Esophagus (tissue), 2 donors: ENCODE measurements around the gene TMPRSS2. TPM values are rescaled to one million over a fixed set of nuclear protein-coding genes. Genes with fewer than 3 reads are reported as not detected.

Experiments used
- H3K27ac ChIP-seq, 2 donors: one replicate each; pipeline ENCODE4 v1.5.1; 2013; ENCODE audit warnings: low read depth in 2 of 2, mild to moderate bottlenecking in 2 of 2, inconsistent platforms in 1 of 2, low read length in 1 of 2, moderate library complexity in 1 of 2
- H3K27me3 ChIP-seq, 2 donors: one replicate each; pipeline ENCODE4 v1.6.1; 2013; ENCODE audit warnings: low read length in 2 of 2, control low read depth in 1 of 2, mild to moderate bottlenecking in 1 of 2; ENCODE audit not compliant: insufficient read depth in 2 of 2, control insufficient read depth in 1 of 2
- H3K36me3 ChIP-seq, 2 donors: one replicate each; pipeline ENCODE4 v1.6.1; 2013; ENCODE audit warnings: low read length in 1 of 2; ENCODE audit not compliant: control insufficient read depth in 2 of 2, insufficient read depth in 2 of 2
- H3K4me1 ChIP-seq, 2 donors: one replicate each; pipeline ENCODE4 v1.6.1; 2013; ENCODE audit warnings: low read length in 1 of 2; ENCODE audit not compliant: control insufficient read depth in 2 of 2, insufficient read depth in 2 of 2
- H3K4me3 ChIP-seq, 2 donors: one replicate each; pipeline ENCODE4 v1.5.1; 2013; ENCODE audit warnings: low read length in 2 of 2, mild to moderate bottlenecking in 2 of 2, low read depth in 1 of 2, moderate library complexity in 1 of 2
- H3K9me3 ChIP-seq, 2 donors: one replicate each; pipeline ENCODE4 v1.6.1; 2013; ENCODE audit warnings: mild to moderate bottlenecking in 2 of 2, low read depth in 1 of 2, low read length in 1 of 2, moderate library complexity in 1 of 2; ENCODE audit not compliant: control insufficient read depth in 2 of 2, insufficient read depth in 1 of 2
- WGBS, 2 donors: extraction: QIAGEN DNeasy Blood & Tissue Kit; methylation state at CpG; one replicate each; pipeline ENCODE4 v1.1.7; 2013; 5-methylcytosine and 5-hydroxymethylcytosine counted together
- polyA plus RNA-seq, 2 donors: library from polyadenylated mRNA; stranded (reverse); fragments of 200-250 nt; gene quantifications; one replicate each; pipeline ENCODE4 v1.2.3, GENCODE V29; 2013
- donor health status: healthy with polysubstance abuse.
- donor health status: Bipolar disorder and iron deficiency.

TMPRSS2 gene
- 10 to 100 TPM; 29.5 to 66.6 TPM for polyA plus RNA-seq

GRCh38 chr21:41507521-41508414, at the start of gene TMPRSS2:
Gene TMPRSS2, minus strand, starts transcription at chr21:41508158. Its CDS starts 10,025 bp downstream, at chr21:41498133.
- H3K4me3 ChIP-seq: peak within 1 kb of the TSS; percentile 61 to 66
- H3K27me3 ChIP-seq: no peaks in the 10 kb centered on the region
- H3K27ac ChIP-seq: peak within 1 kb of the TSS in 1 of 2 donors; percentile 43
- H3K36me3 ChIP-seq: no peaks in the 10 kb centered on the region
- 1 to 2% methylated on average over 64 to 85 of the region's 85 CpGs for WGBS, 2 donors
- H3K4me1 ChIP-seq: peaks cover 0 to 4% of the 10 kb centered on the region in 2 donors
- no peaks in the 10 kb centered on the region for H3K9me3 ChIP-seq

GRCh38 chr21:41555057-41555456, 47.1 kb upstream of the TMPRSS2 start:
- Histone ChIP-seq H3K4me3 (no peak overlapping the region), H3K4me1 (no peaks in the 10 kb centered on the region), H3K27ac (no peak overlapping the region), H3K9me3 (no peaks in the 10 kb centered on the region), H3K27me3 (no peaks in the 10 kb centered on the region), H3K36me3 (no peaks in the 10 kb centered on the region)
- 79 to 84% methylated on average over 1 of the region's 1 CpG for WGBS, 2 donors

GRCh38 chr21:41552254-41552653, 44.3 kb upstream of the TMPRSS2 start:
- WGBS, 2 donors: 87 to 90% methylated on average over 6 of the region's 6 CpGs
- Histone ChIP-seq H3K27ac (no peak overlapping the region), H3K36me3 (no peaks in the 10 kb centered on the region), H3K4me3 (no peak overlapping the region), H3K27me3 (no peaks in the 10 kb centered on the region), H3K4me1 (no peaks in the 10 kb centered on the region), H3K9me3 (no peaks in the 10 kb centered on the region)

GRCh38 chr21:41548781-41549180, 40.8 kb upstream of the TMPRSS2 start:
- no peaks in the 10 kb centered on the region for H3K9me3 ChIP-seq
- 40 to 64% methylated on average over 8 of the region's 8 CpGs for WGBS, 2 donors
- H3K27me3 ChIP-seq: no peaks in the 10 kb centered on the region
- no peak overlapping the region for H3K27ac ChIP-seq
- H3K4me1 ChIP-seq: no peaks in the 10 kb centered on the region
- no peak overlapping the region for H3K4me3 ChIP-seq
- no peaks in the 10 kb centered on the region for H3K36me3 ChIP-seq

- Histone ChIP-seq H3K36me3 (no peaks in the 10 kb centered on the region), H3K27ac (no peak overlapping the region), H3K4me3 (no peak overlapping the region), H3K27me3 (no peaks in the 10 kb centered on the region), H3K4me1 (no peaks in the 10 kb centered on the region), H3K9me3 (no peaks in the 10 kb centered on the region)
- WGBS, 2 donors: 94% methylated on average over 3 of the region's 3 CpGs
These were observed 39.2 kb upstream of the TMPRSS2 start for GRCh38 chr21:41547111-41547510.

- no peaks in the 10 kb centered on the region for H3K36me3 ChIP-seq
- H3K4me1 ChIP-seq: no peaks in the 10 kb centered on the region
- H3K9me3 ChIP-seq: no peaks in the 10 kb centered on the region
- no peaks in the 10 kb centered on the region for H3K27me3 ChIP-seq
- no peak overlapping the region for H3K4me3 ChIP-seq
- WGBS, 2 donors: 61 to 64% methylated on average over 7 of the region's 7 CpGs
- H3K27ac ChIP-seq: no peak overlapping the region
These were observed 37.8 kb upstream of the TMPRSS2 start for GRCh38 chr21:41545500-41546359.

GRCh38 chr21:41542727-41543126, 34.8 kb upstream of the TMPRSS2 start:
- Histone ChIP-seq H3K27ac (no peak overlapping the region), H3K4me1 (no peaks in the 10 kb centered on the region), H3K9me3 (no peaks in the 10 kb centered on the region), H3K4me3 (no peak overlapping the region), H3K27me3 (no peaks in the 10 kb centered on the region), H3K36me3 (no peaks in the 10 kb centered on the region)
- WGBS, 2 donors: 88 to 92% methylated on average over 6 to 9 of the region's 9 CpGs

GRCh38 chr21:41537356-41537755, 29.4 kb upstream of the TMPRSS2 start:
- peaks cover 0 to 2% of the 10 kb centered on the region in 2 donors for H3K9me3 ChIP-seq
- no peak overlapping the region for H3K27ac ChIP-seq
- H3K36me3 ChIP-seq: no peaks in the 10 kb centered on the region
- H3K4me3 ChIP-seq: no peak overlapping the region
- peaks cover 2 to 6% of the 10 kb centered on the region in 2 donors for H3K4me1 ChIP-seq
- H3K27me3 ChIP-seq: no peaks in the 10 kb centered on the region
- 88 to 89% methylated on average over 8 of the region's 8 CpGs for WGBS, 2 donors

- 56 to 64% methylated on average over 7 of the region's 7 CpGs for WGBS, 2 donors
- no peaks in the 10 kb centered on the region for H3K36me3 ChIP-seq
- H3K4me1 ChIP-seq: peaks cover 2 to 6% of the 10 kb centered on the region in 2 donors
- H3K27me3 ChIP-seq: no peaks in the 10 kb centered on the region
- peaks cover 0 to 2% of the 10 kb centered on the region in 2 donors for H3K9me3 ChIP-seq
- H3K4me3 ChIP-seq: no peak overlapping the region
- H3K27ac ChIP-seq: peak overlapping the region in 1 of 2 donors; percentile 50
These were observed 28.8 kb upstream of the TMPRSS2 start for GRCh38 chr21:41536827-41537103.
